Endothelial cell (in vitro differentiated cells): ENCODE measurements around the gene ARFGEF3. TPM values are rescaled to one million over a fixed set of nuclear protein-coding genes. Genes with fewer than 3 reads are reported as not detected.

Experiments
- DNase-seq: peaks from one replicate; pipeline ENCODE4 v3.0.0; 2021; ENCODE audit warnings: low spot score
- H3K27ac Mint-ChIP-seq: one replicate; pipeline ENCODE4 v1.8.0; 2021; ENCODE audit warnings: mixed read lengths, inconsistent platforms; ENCODE audit not compliant: unreplicated experiment
- H3K27me3 Mint-ChIP-seq: one replicate; pipeline ENCODE4 v1.8.0; 2021; ENCODE audit warnings: mild to moderate bottlenecking, moderate library complexity, mixed read lengths, inconsistent platforms; ENCODE audit not compliant: unreplicated experiment
- H3K36me3 Mint-ChIP-seq: one replicate; pipeline ENCODE4 v1.8.0; 2021; ENCODE audit warnings: mild to moderate bottlenecking, low read depth, mixed read lengths, inconsistent platforms; ENCODE audit not compliant: unreplicated experiment
- H3K4me1 Mint-ChIP-seq: one replicate; pipeline ENCODE4 v1.8.0; 2021; ENCODE audit warnings: mild to moderate bottlenecking, mixed read lengths, inconsistent platforms; ENCODE audit not compliant: unreplicated experiment
- H3K4me3 Mint-ChIP-seq: one replicate; pipeline ENCODE4 v1.8.0; 2021; ENCODE audit warnings: mild to moderate bottlenecking, mixed read lengths, inconsistent platforms; ENCODE audit not compliant: unreplicated experiment
- H3K9me3 Mint-ChIP-seq: one replicate; pipeline ENCODE4 v1.8.0; 2021; ENCODE audit warnings: mixed read lengths, inconsistent platforms; ENCODE audit not compliant: unreplicated experiment
- total RNA-seq: library from RNA; stranded (reverse); fragmentation: NEBNext Ultra II Directional; extraction: Animal tissue kit (Norgen Biotek cat#: 25700); gene quantifications from one replicate; pipeline ENCODE4 v1.2.1, GENCODE V29; 2021; ENCODE audit not compliant: unreplicated experiment
- TF ChIP-seq, protein P1 (sequence below): fragments of 200-600 bp; sonication (generic); IDR thresholded peaks from one replicate; pipeline ENCODE4 v1.5.0; 2021; ENCODE audit warnings: antibody characterized with exemption; ENCODE audit not compliant: unreplicated experiment

Gene ARFGEF3
- total RNA-seq, 1 donor from 2014 or later = 6.4 TPM

- Mint-ChIP-seq H3K27me3 (peaks cover 1% of the 10 kb centered on the region), H3K36me3 (peaks cover 5% of the 10 kb centered on the region), H3K4me1 (no peaks in the 10 kb centered on the region), H3K9me3 (no peaks in the 10 kb centered on the region), H3K27ac (no peak overlapping the region), H3K4me3 (no peak overlapping the region)
- DNase-seq = no peak
- TF ChIP-seq, protein P1, sequence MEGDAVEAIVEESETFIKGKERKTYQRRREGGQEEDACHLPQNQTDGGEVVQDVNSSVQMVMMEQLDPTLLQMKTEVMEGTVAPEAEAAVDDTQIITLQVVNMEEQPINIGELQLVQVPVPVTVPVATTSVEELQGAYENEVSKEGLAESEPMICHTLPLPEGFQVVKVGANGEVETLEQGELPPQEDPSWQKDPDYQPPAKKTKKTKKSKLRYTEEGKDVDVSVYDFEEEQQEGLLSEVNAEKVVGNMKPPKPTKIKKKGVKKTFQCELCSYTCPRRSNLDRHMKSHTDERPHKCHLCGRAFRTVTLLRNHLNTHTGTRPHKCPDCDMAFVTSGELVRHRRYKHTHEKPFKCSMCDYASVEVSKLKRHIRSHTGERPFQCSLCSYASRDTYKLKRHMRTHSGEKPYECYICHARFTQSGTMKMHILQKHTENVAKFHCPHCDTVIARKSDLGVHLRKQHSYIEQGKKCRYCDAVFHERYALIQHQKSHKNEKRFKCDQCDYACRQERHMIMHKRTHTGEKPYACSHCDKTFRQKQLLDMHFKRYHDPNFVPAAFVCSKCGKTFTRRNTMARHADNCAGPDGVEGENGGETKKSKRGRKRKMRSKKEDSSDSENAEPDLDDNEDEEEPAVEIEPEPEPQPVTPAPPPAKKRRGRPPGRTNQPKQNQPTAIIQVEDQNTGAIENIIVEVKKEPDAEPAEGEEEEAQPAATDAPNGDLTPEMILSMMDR = no peak
Observed at GRCh38 chr6:138328210-138328609, 166.5 kb downstream of the ARFGEF3 start.

- Mint-ChIP-seq H3K4me3 (no peak overlapping the region), H3K27ac (no peak overlapping the region), H3K36me3 (peaks cover 10% of the 10 kb centered on the region), H3K4me1 (no peaks in the 10 kb centered on the region), H3K9me3 (no peaks in the 10 kb centered on the region), H3K27me3 (peaks cover 1% of the 10 kb centered on the region)
- DNase-seq = no peak
- TF ChIP-seq, protein P1 = no peak
Observed at GRCh38 chr6:138330763-138331162, 169.0 kb downstream of the ARFGEF3 start.

DNA sequence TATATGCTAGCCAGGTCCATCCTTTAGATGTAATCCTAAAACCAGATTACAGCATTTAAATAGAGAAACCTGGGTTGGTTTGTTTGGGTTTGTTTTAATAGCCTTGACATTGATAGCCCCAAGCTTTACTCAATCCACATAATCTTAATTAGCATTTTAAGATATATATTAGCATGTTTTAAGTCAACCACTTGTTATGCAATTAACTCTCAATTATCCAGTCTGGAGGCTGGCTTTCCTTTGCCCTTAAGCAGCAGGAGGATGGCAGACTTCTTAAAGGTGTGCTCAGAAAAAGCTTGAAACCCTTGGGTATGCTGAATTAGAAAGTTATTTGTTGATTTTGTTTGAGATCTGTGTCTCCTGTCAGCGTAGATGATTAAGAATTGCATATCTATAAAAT, 169.7 kb downstream of the ARFGEF3 start:
- TF ChIP-seq, protein P1 = no peak
- Mint-ChIP-seq H3K36me3 (peaks cover 5% of the 10 kb centered on the region), H3K9me3 (no peaks in the 10 kb centered on the region), H3K27ac (no peak overlapping the region), H3K4me3 (no peak overlapping the region), H3K27me3 (peaks cover 1% of the 10 kb centered on the region), H3K4me1 (no peaks in the 10 kb centered on the region)
- DNase-seq = no peak

DNA sequence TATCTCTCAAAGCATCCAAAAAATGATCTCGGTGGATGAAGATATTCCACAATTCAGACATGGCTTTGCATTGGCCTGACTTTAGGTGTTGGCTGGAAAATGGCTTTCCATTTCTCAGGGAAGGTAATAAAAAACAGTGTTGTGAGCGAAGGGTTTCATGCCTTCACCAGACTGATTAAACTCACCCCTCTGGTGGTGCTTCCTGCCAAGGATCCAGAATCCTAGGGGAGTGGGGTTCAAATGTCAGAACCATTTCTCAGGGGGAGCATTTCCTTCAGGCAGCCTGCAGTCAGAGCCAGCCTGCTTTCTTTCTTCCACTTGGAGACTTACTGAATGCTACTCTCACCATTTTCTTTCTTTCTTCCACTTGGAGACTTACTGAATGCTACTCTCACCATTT, 170.2 kb downstream of the ARFGEF3 start:
- TF ChIP-seq, protein P1 = no peak
- no peak for DNase-seq
- Mint-ChIP-seq H3K9me3 (no peaks in the 10 kb centered on the region), H3K27ac (no peak overlapping the region), H3K36me3 (peaks cover 5% of the 10 kb centered on the region), H3K27me3 (peaks cover 1% of the 10 kb centered on the region), H3K4me3 (no peak overlapping the region), H3K4me1 (no peaks in the 10 kb centered on the region)

- Mint-ChIP-seq H3K27me3 (peaks cover 1% of the 10 kb centered on the region), H3K4me1 (no peaks in the 10 kb centered on the region), H3K4me3 (no peak overlapping the region), H3K9me3 (no peaks in the 10 kb centered on the region), H3K27ac (no peak overlapping the region), H3K36me3 (peaks cover 5% of the 10 kb centered on the region)
- DNase-seq = no peak
- TF ChIP-seq, protein P1 = no peak
Observed at GRCh38 chr6:138334000-138334399, 172.3 kb downstream of the ARFGEF3 start.
